BE2C (cell line): ENCODE results near the gene INPP5A.

ENCODE experiments used
- DNase-seq: peaks from one replicate; pipeline ENCODE4 v3.0.0-alpha.2; 2020
- H3K27me3 ChIP-seq: fragments of 250-450 bp; sonication (Bioruptor Pico); 2 replicates; pipeline ENCODE4 v1.5.1; 2020; ENCODE audit warnings: mild to moderate bottlenecking
- H3K36me3 ChIP-seq: fragments of 250-450 bp; sonication (Bioruptor Pico); 2 replicates; pipeline ENCODE4 v1.5.1; 2020; ENCODE audit warnings: mild to moderate bottlenecking
- H3K4me1 ChIP-seq: fragments of 250-450 bp; sonication (Bioruptor Pico); 2 replicates; pipeline ENCODE4 v1.5.1; 2020
- H3K4me3 ChIP-seq: 2 replicates; pipeline ENCODE4 v1.5.1; 2011; ENCODE audit warnings: low read depth, low read length
- H3K9me3 ChIP-seq: fragments of 250-450 bp; sonication (Bioruptor Pico); 2 replicates; pipeline ENCODE4 v1.5.1; 2020
- CTCF ChIP-seq: IDR thresholded peaks from 2 replicates; pipeline ENCODE4 v1.5.1; 2012; ENCODE audit warnings: mild to moderate bottlenecking, low read depth, low read length

INPP5A gene

GRCh38 chr10:132810807-132811700, 273.5 kb downstream of the INPP5A start:
- no peaks in the 10 kb centered on the region for H3K4me1 ChIP-seq
- no peaks in the 10 kb centered on the region for H3K9me3 ChIP-seq
- H3K27me3 ChIP-seq = peaks cover 45% of the 10 kb centered on the region
- DNase-seq = no peak
- H3K4me3 ChIP-seq = no peak overlapping the region
- no peaks in the 10 kb centered on the region for H3K36me3 ChIP-seq
- no peak for TF ChIP-seq CTCF

DNA sequence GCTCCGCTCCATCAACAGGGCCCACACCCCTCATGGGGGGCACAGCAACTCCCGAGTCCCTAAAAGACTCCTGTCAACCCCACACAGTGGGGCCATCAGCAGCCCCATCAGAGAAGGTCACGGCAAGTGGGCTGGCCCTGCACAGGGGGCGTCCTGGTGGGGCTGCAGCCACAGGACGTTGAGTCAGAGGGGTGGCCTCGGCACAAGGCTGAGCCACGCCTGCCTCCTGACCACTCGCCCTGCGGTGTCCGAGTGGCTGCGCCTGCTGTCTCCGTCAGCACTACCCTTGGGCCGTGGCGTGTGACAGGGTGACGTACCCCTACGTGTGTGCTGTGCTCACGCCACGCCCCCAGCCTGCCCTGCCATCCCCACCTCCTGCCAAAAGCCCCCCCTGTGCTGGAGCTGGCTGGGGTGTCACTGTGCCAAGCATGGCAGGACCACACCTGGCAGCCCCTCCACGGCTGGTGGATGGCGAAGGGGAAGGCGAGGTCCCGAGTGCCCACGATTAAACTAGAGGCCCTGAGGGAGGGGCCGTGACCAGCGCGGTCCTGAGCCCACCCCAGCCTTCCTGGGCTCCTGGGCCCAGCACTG, 274.4 kb downstream of the INPP5A start:
- no peak overlapping the region for H3K4me3 ChIP-seq
- H3K36me3 ChIP-seq = no peaks in the 10 kb centered on the region
- H3K9me3 ChIP-seq = no peaks in the 10 kb centered on the region
- DNase-seq = no peak
- no peaks in the 10 kb centered on the region for H3K4me1 ChIP-seq
- peaks cover 43% of the 10 kb centered on the region for H3K27me3 ChIP-seq
- no peak for TF ChIP-seq CTCF

DNA sequence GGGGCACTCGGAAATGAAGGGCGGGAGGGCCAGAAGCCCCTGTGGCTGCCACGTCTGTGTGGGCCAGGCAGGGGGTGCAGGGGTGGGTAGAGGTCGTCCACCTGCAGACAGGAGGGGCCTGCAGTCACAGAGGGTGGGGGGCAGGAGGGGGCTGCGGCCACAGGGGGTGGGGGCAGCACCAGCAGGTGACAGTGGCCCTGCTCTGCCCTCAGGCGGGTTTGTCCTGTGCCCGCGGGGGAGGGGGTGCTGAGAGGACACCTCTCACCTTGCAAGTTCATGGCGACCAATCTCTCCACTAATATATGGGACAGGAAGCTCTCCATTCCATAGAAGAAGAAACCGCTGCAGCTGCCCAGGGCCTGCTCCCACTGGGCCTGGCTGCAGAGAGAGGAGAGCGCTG, 274.9 kb downstream of the INPP5A start:
- no peak for DNase-seq
- no peak overlapping the region for H3K4me3 ChIP-seq
- H3K9me3 ChIP-seq = no peaks in the 10 kb centered on the region
- no peaks in the 10 kb centered on the region for H3K4me1 ChIP-seq
- no peaks in the 10 kb centered on the region for H3K36me3 ChIP-seq
- H3K27me3 ChIP-seq = peaks cover 43% of the 10 kb centered on the region
- TF ChIP-seq CTCF = no peak

DNA sequence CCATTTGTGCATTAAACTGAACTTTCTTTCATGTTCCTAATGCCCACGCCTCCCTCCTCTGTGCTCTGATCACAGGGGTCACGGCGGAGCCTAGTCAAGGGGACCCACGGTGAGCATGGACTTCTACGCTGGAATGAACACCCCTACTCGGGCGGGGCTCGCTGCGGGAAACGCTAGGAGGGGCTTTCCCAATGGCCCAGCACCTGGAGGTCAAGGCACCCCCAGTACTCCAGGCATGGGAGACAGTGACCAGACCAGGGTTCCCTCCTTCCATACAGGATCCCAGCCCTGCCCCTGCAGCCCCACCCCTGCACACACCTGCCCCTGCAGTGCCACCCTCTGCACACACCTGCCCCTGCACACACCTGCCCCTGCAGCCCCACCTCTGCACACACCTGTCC, 275.4 kb downstream of the INPP5A start:
- H3K4me3 ChIP-seq = no peak overlapping the region
- peaks cover 43% of the 10 kb centered on the region for H3K27me3 ChIP-seq
- no peaks in the 10 kb centered on the region for H3K36me3 ChIP-seq
- no peaks in the 10 kb centered on the region for H3K4me1 ChIP-seq
- H3K9me3 ChIP-seq = no peaks in the 10 kb centered on the region
- DNase-seq = no peak
- TF ChIP-seq CTCF = no peak

DNA sequence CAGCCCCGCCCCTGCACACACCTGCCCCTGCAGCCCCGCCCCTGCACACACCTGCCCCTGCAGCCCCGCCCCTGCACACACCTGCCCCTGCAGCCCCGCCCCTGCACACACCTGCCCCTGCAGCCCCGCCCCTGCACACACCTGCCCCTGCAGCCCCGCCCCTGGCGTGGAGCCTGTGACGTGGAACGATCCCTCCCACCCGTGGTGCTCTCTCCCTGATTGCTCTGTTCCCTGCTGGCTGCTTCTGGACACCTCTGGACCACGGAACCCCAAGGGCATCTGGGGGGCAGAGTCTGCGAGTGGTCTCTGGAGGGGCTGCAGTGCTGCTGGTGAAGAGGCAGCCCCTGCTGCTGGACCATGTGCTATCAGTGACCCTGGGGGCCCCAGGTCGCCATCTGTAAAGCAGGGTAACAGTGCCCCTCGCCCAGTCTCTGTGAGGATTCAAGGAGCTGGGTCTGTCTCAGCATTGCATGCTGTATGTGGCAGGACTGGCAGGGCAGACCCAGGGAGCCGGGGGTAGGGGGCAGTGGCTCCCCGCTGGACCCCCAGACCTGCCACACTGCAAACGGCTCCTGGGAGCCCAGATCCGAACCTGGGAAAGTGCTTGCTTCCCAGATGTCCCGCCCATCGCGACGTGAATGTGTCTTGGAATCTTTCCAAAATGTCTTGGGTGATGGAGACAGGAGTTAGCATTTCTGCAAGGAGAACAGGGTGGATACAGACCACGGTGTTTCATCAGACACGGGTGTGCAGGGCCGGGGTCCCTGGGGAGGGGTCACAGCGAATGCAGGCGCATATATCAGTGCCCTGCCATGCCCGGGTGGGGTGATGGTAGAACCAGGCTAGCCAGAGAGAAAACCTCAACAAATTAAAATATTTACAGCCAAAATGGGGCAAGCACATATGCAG, 276.2 kb downstream of the INPP5A start:
- H3K9me3 ChIP-seq = no peaks in the 10 kb centered on the region
- TF ChIP-seq CTCF = no peak

More for the DNA sequence above, 276.2 kb downstream of the INPP5A start:
- Histone ChIP-seq H3K4me3 (no peak overlapping the region), H3K36me3 (no peaks in the 10 kb centered on the region), H3K4me1 (no peaks in the 10 kb centered on the region), H3K27me3 (peaks cover 42% of the 10 kb centered on the region)
- DNase-seq = no peak
